K562 (cell line): ENCODE measurements around the gene PHPT1. TPM values are rescaled to one million over a fixed set of nuclear protein-coding genes. Genes with fewer than 3 reads are reported as not detected.

Experiments used
- ATF2 ChIP-seq: sonication (generic); formaldehyde crosslinking; IDR thresholded peaks from 2 replicates; pipeline ENCODE4 v1.8.1; 2022; ENCODE audit warnings: missing genetic modification reagents
- CBX1 ChIP-seq: sonication (generic); IDR thresholded peaks from 2 replicates; pipeline ENCODE4 v1.6.1; 2016; ENCODE audit warnings: antibody characterized with exemption, low read depth, mild to moderate bottlenecking
- CEBPG ChIP-seq, 3 experiments: fragments of 200-800 bp in 1 of 3; sonication (Bioruptor generic) in 1 of 3; sonication (generic) in 1 of 3; formaldehyde crosslinking in 1 of 3; IDR thresholded peaks in 2 of 3; conservative IDR thresholded peaks in 1 of 3; 2 replicates each; pipeline versions ENCODE4 v1.6.1 to v1.8.0; 2016 to 2022; ENCODE audit warnings: missing compliant biosample characterization in 2 of 3, missing genetic modification characterization in 2 of 3, mild to moderate bottlenecking in 1 of 3, missing genetic modification reagents in 1 of 3
- ELF1 ChIP-seq: fragments of 200-800 bp; sonication (Bioruptor generic); IDR thresholded peaks from 2 replicates; pipeline ENCODE4 v1.6.1; 2016; ENCODE audit warnings: missing genetic modification characterization, missing compliant biosample characterization
- EP300 ChIP-seq: IDR thresholded peaks from 2 replicates; pipeline ENCODE4 v1.6.1; 2012; ENCODE audit warnings: low read length, improper control_type of control experiment
- GATA2 ChIP-seq: sonication (generic); formaldehyde crosslinking; IDR thresholded peaks from 2 replicates; pipeline ENCODE4 v1.4.0; 2020; ENCODE audit warnings: mild to moderate bottlenecking, missing genetic modification reagents
- HMG20A ChIP-seq: fragments of 450-650 bp; formaldehyde crosslinking; conservative IDR thresholded peaks from 2 replicates; pipeline ENCODE4 v1.4.0; 2020; ENCODE audit warnings: mild to moderate bottlenecking, mixed read lengths
- HMG20B ChIP-seq: fragments of 250-450 bp; sonication (Bioruptor Pico); IDR thresholded peaks from 2 replicates; pipeline ENCODE4 v1.5.0; 2021; ENCODE audit warnings: mild to moderate bottlenecking
- HOMEZ ChIP-seq: fragments of 250-450 bp; sonication (Bioruptor Pico); IDR thresholded peaks from 2 replicates; pipeline ENCODE4 v1.4.0; 2020; ENCODE audit warnings: mild to moderate bottlenecking, moderate library complexity
- NBN ChIP-seq: fragments of 450-650 bp; IDR thresholded peaks from 2 replicates; pipeline ENCODE4 v1.6.1; 2016; ENCODE audit warnings: low read depth, mild to moderate bottlenecking
- RFX1 ChIP-seq: fragments of 450-650 bp; IDR thresholded peaks from 2 replicates; pipeline ENCODE4 v1.6.1; 2016; ENCODE audit warnings: mild to moderate bottlenecking, moderate library complexity
- RHOXF2B ChIP-seq: fragments of 250-450 bp; sonication (Bioruptor Pico); conservative IDR thresholded peaks from 2 replicates; pipeline ENCODE4 v1.5.1; 2021
- SLC30A9 ChIP-seq: fragments of 250-450 bp; sonication (Bioruptor Pico); IDR thresholded peaks from 2 replicates; pipeline ENCODE4 v1.8.0; 2022; ENCODE audit warnings: mild to moderate bottlenecking, moderate library complexity
- SP2 ChIP-seq: IDR thresholded peaks from 2 replicates; pipeline ENCODE4 v1.6.1; 2011; ENCODE audit warnings: mild to moderate bottlenecking, low read depth, low read length, moderate library complexity; ENCODE audit not compliant: poor library complexity, severe bottlenecking; ENCODE audit errors: extremely low read depth
- TGIF2 ChIP-seq: sonication (generic); formaldehyde crosslinking; IDR thresholded peaks from 2 replicates; pipeline ENCODE4 v1.8.1; 2022; ENCODE audit warnings: mild to moderate bottlenecking, missing genetic modification reagents, moderate library complexity
- THRAP3 ChIP-seq: fragments of 450-650 bp; IDR thresholded peaks from 2 replicates; pipeline ENCODE4 v1.6.1; 2016; ENCODE audit warnings: mild to moderate bottlenecking, inconsistent platforms, borderline replicate concordance
- ZNF12 ChIP-seq: sonication (generic); formaldehyde crosslinking; IDR thresholded peaks from 2 replicates; pipeline ENCODE4 v1.4.0; 2020; ENCODE audit warnings: mild to moderate bottlenecking, missing genetic modification reagents
- ZNF121 ChIP-seq: sonication (generic); formaldehyde crosslinking; conservative IDR thresholded peaks from 2 replicates; pipeline ENCODE4 v1.8.0; 2022; ENCODE audit warnings: missing genetic modification reagents
- ZNF695 ChIP-seq: fragments of 450-650 bp; formaldehyde crosslinking; IDR thresholded peaks from 2 replicates; pipeline ENCODE4 v1.4.0; 2020; ENCODE audit warnings: mild to moderate bottlenecking, moderate library complexity
- polyA plus RNA-seq, 8 experiments: library from polyadenylated mRNA; depleted of rRNA in 4 of 8; stranded (reverse) in 5 of 8; unstranded in 3 of 8; fragments of >200 nt; fragmentation: Nextera tagmentation in 2 of 8; fragmentation: Illumina TruSeq in 1 of 8; extraction: Ambion mirVana in 2 of 8; extraction: Trizol in 1 of 8; gene quantifications; 2 replicates each; pipeline versions ENCODE4 v1.2.1 to v1.2.3, GENCODE V29; 2011 to 2014; ENCODE audit warnings: inconsistent platforms in 1 of 8, missing spikeins in 1 of 8
- total RNA-seq, 7 experiments: library from RNA; depleted of rRNA in 6 of 7; stranded (reverse); fragments of >200 nt in 6 of 7; fragmentation: Illumina TruSeq in 2 of 7; extraction: Trizol in 2 of 7; gene quantifications; 2 replicates each; pipeline versions ENCODE4 v1.2.1 to v1.2.3, GENCODE V29; 2011 to 2021; ENCODE audit warnings: low replicate concordance in 1 of 7
- TF ChIP-seq, protein P1 (sequence below): sonication (generic); IDR thresholded peaks from 2 replicates; pipeline ENCODE4 v1.6.1; 2016
- TF ChIP-seq, protein P2 (sequence below): fragments of 450-650 bp; IDR thresholded peaks from 2 replicates; pipeline ENCODE4 v1.6.1; 2018; ENCODE audit warnings: mild to moderate bottlenecking, low read depth; ENCODE audit not compliant: partially characterized antibody
- TF ChIP-seq, protein P3 (sequence below): fragments of 450-650 bp; IDR thresholded peaks from 2 replicates; pipeline ENCODE4 v1.6.1; 2016

Gene PHPT1
- total and polyA plus RNA-seq, 9 of the 15 experiments (the other 6 are each of a cell fraction or from before 2014, with no cell fraction given): 20.9 to 166 (median 129) TPM

GRCh38 chr9:136885950-136886578 lies 36.9 kb downstream of the PHPT1 start, which contains the start of gene TRAF2 (continued):
- peak; percentile 12; the same call in 1 of the 2 replicates for TF ChIP-seq CEBPG (CRISPR knock-in tag; IDR thresholded peaks at IDR 0.05)
- no peak for TF ChIP-seq CEBPG (tag; conservative IDR thresholded peaks at IDR 0.05 in 1 of 2, IDR thresholded peaks at IDR 0.05 in 1 of 2)
- 0 out of 2 replicates have a peak, but pooled peaks have one; percentile 84 for TF ChIP-seq RHOXF2B (CRISPR knock-in tag)
- TF ChIP-seq, protein P1, sequence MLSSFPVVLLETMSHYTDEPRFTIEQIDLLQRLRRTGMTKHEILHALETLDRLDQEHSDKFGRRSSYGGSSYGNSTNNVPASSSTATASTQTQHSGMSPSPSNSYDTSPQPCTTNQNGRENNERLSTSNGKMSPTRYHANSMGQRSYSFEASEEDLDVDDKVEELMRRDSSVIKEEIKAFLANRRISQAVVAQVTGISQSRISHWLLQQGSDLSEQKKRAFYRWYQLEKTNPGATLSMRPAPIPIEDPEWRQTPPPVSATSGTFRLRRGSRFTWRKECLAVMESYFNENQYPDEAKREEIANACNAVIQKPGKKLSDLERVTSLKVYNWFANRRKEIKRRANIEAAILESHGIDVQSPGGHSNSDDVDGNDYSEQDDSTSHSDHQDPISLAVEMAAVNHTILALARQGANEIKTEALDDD: no peak
- TF ChIP-seq EP300: no peak
- TF ChIP-seq ZNF695: no peak
- TF ChIP-seq, protein P2, sequence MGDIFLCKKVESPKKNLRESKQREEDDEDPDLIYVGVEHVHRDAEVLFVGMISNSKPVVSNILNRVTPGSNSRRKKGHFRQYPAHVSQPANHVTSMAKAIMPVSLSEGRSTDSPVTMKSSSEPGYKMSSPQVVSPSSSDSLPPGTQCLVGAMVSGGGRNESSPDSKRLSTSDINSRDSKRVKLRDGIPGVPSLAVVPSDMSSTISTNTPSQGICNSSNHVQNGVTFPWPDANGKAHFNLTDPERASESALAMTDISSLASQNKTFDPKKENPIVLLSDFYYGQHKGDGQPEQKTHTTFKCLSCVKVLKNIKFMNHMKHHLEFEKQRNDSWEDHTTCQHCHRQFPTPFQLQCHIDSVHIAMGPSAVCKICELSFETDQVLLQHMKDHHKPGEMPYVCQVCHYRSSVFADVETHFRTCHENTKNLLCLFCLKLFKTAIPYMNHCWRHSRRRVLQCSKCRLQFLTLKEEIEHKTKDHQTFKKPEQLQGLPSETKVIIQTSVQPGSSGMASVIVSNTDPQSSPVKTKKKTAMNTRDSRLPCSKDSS: no peak
- TF ChIP-seq GATA2: no peak
- TF ChIP-seq, protein P3, sequence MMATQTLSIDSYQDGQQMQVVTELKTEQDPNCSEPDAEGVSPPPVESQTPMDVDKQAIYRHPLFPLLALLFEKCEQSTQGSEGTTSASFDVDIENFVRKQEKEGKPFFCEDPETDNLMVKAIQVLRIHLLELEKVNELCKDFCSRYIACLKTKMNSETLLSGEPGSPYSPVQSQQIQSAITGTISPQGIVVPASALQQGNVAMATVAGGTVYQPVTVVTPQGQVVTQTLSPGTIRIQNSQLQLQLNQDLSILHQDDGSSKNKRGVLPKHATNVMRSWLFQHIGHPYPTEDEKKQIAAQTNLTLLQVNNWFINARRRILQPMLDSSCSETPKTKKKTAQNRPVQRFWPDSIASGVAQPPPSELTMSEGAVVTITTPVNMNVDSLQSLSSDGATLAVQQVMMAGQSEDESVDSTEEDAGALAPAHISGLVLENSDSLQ: peak; percentile 100
- no peak for TF ChIP-seq ATF2 (CRISPR knock-in tag)
- 0 out of 2 replicates have a peak, but pooled peaks have one; percentile 44 for TF ChIP-seq TGIF2
- TF ChIP-seq HMG20B (CRISPR knock-in tag): no peak
- no peak for TF ChIP-seq NBN
- peak; percentile 99 for TF ChIP-seq SP2
- no peak for TF ChIP-seq ZNF12 (CRISPR knock-in tag)
- no peak for TF ChIP-seq ELF1 (tag)
- no peak for TF ChIP-seq CBX1
- no peak for TF ChIP-seq HMG20A (CRISPR knock-in tag)
- TF ChIP-seq HOMEZ: peak; percentile 60; the same call in 1 of the 2 replicates
- TF ChIP-seq THRAP3: no peak
- TF ChIP-seq RFX1: no peak
- TF ChIP-seq SLC30A9 (CRISPR knock-in tag): no peak
- TF ChIP-seq ZNF121 (CRISPR knock-in tag): no peak
